Activated CD4-positive, alpha-beta T cell treated with anti-CD3 and anti-CD28 coated beads, Interleukin-2, amount 50 U/mL, for 24 hours (primary cell): Measurements from ENCODE around the gene MALL.
"Not testable (repeated sequence)": the region's sequence is repeated elsewhere in the genome, so short reads cannot be mapped to it uniquely, and the experiment has no call there.

Experiments used
- DNase-seq, 2 donors: peaks; one replicate each; pipeline ENCODE4 v3.0.0-alpha.2; 2020; ENCODE audit warnings: low read depth in 1 of 2, low spot score in 1 of 2

Gene MALL

GRCh38 chr2:110115291-110116032 is at the start of gene MALL:
Gene MALL (minus strand): TSS chr2:110115822. CDS start chr2:110115792, 30 bp downstream.
- DNase-seq, result no peak

GRCh38 chr2:110157153-110157793 is 41.7 kb upstream of the MALL start:
- DNase-seq, result no peak

- not testable (repeated sequence) for DNase-seq
Observed at GRCh38 chr2:110154828-110155227, 39.2 kb upstream of the MALL start.

- DNase-seq, result not testable (repeated sequence)
Observed at GRCh38 chr2:110154188-110154587, 38.6 kb upstream of the MALL start.

- DNase-seq, result no peak
Observed at GRCh38 chr2:110153416-110153815, 37.8 kb upstream of the MALL start.

GRCh38 chr2:110152943-110153342 is 37.3 kb upstream of the MALL start:
- no peak for DNase-seq

GRCh38 chr2:110149330-110150220 is 34.0 kb upstream of the MALL start:
- DNase-seq, result peak in 1 of 2 donors; percentile 15

GRCh38 chr2:110146945-110147332 is 31.3 kb upstream of the MALL start:
- DNase-seq, result no peak

- DNase-seq, result no peak
Observed at GRCh38 chr2:110146183-110146944, 30.7 kb upstream of the MALL start.

GRCh38 chr2:110143982-110144381 is 28.4 kb upstream of the MALL start:
- no peak for DNase-seq

- no peak for DNase-seq
Observed at GRCh38 chr2:110140401-110140800, 24.8 kb upstream of the MALL start.

- no peak for DNase-seq
Observed at GRCh38 chr2:110134025-110134424, 18.4 kb upstream of the MALL start.

- no peak for DNase-seq
Observed at GRCh38 chr2:110131166-110131565, 15.5 kb upstream of the MALL start.

GRCh38 chr2:110130757-110131156 is 15.1 kb upstream of the MALL start:
- no peak for DNase-seq

- DNase-seq, result no peak
Observed at GRCh38 chr2:110126906-110127305, 11.3 kb upstream of the MALL start.

GRCh38 chr2:110126086-110126773 is 10.6 kb upstream of the MALL start:
- no peak for DNase-seq

GRCh38 chr2:110124939-110125691 is 9.5 kb upstream of the MALL start:
- no peak for DNase-seq

GRCh38 chr2:110124038-110124825 is 8.6 kb upstream of the MALL start:
- no peak for DNase-seq

GRCh38 chr2:110121592-110121991 is 6.0 kb upstream of the MALL start:
- DNase-seq, result no peak
